Activated CD4-positive, CD25-positive, alpha-beta regulatory T cell treated with anti-CD3 and anti-CD28 coated beads, Interleukin-2, amount 50 U/mL, for 24 hours (primary cell): ENCODE data around the gene CD244.
A peak's percentile ranks its signal among the peaks of the same experiment; 100 is the strongest.
"Not testable (repeated sequence)": the region's sequence is repeated elsewhere in the genome, so short reads cannot be mapped to it uniquely, and the experiment has no call there.

Experiments used
- ATAC-seq, 2 donors: fragments of 150-1000 bp; cut with Tn5 transposase; one replicate each; pipeline ENCODE4 v1.10.0; 2021; ENCODE audit warnings: mild to moderate bottlenecking in 1 of 2, moderate library complexity in 1 of 2

CD244 gene

DNA sequence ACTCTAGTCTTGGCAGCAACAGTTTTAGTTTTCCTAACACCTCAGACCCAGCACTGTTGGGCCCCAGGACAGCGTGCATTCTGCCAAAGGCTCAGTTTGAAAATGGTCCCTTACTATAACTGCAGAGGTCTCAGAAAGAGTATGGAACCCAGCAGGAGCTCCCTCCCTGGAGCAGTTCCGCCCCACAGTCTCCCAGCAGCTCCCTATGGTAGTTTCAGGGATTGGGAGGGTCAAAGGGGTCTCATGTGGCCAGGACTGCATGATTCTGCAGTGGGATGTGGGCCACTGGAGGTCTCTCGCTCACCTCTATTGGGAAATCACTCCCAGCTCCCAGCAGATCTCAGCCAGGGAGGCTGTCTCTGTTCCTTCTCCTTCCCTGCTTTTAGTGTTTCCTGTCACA is 54.4 kb downstream of the CD244 start:
- no peak for ATAC-seq

DNA sequence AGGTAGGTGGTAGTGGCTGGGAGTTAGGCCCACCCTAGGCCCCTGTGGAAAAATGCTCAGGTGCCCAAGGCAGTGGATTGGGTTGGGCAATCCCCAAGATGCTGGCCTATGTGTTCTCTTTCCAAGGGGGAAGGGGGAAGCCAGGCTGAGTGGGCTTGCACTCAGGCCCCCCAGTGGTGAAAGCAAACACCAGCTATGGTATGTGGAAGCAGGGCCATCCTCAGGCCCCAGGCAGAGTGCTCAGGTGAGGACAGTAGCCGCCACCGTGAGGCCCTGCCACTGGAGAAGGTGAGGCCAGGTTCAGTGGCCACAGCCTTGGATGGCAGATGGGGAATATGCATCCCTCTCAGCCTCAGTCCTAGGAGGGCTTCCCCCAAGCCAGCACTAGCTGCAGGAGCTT is 54.9 kb downstream of the CD244 start:
- no peak for ATAC-seq

DNA sequence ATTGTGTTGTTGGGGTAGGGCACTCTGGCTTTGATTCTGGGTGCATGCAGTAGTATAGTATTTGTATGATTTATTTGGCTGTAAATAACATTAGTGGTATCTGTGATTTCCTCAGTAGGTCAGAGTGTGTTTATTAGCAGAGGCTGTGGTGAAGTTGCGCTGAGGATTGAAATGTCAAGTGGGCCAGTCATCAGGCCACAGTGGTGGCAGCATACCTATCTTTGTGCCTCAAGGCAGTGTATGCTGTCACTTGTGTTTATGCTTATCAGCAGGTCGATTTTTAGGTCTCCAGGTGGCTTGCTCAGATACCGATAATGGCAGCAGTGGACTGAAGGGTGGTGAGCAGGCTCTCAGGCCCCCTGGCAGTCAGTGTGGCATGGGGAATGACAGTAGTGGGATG is 55.4 kb downstream of the CD244 start:
- peak; percentile 64 to 74 for ATAC-seq

GRCh38 chr1:160806784-160807183 is 55.9 kb downstream of the CD244 start:
- no peak for ATAC-seq

GRCh38 chr1:160806109-160806665 is 56.5 kb downstream of the CD244 start:
- peak; percentile 62 to 67 for ATAC-seq

- no peak for ATAC-seq
Measured at GRCh38 chr1:160801836-160802580, 60.7 kb downstream of the CD244 start.

DNA sequence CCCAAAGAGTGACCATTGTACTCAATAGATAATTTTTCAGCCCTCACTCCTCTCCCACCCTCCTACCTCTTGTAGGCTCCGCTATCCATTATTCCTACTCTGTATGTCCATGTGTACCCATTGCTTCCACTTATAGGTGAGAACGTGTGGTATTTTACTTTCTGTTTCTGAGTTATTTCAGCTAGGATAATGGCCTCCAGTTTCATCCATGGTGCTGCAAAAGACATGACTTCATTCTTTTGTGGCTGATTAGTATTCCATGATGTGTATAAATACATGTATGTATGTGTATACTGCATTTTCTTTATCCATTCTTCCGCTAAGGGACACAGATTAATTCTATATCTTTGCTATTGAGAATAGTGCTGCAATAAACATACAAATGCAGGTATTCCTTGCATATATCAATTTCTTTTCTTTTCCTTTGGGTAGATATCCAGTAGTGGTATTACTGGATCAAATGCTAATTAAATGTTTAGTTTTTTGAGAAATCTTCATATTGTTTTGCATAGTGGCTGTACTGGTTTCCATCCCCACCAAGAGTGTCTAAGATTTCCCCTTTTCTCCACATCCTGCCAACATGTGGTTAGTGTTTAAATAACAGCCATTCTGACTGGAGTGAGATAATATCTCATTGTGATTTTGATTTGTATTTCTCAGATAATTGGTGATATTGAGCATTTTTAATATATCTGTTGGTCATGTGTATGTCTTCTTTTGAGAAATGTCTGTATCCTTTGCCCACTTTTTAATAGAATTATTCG is 61.9 kb downstream of the CD244 start:
- ATAC-seq: no peak

DNA sequence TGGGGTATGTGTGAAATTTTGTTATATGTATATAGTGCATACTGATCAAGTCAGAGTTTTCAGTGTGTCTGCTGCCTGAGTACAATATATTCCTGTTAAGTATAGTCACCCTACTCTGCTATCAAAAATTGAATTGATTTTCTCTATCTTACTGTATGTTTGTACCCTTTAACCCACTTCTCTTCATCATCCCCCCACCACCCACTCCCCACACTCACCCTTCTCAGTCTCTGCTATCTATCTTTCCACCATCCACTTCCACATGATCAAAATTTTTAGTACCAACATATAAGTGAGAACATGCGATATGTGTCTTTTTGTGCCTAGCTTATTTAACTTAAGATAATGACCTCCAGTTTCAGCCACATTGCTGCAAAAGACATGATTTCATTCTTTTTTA is 62.5 kb downstream of the CD244 start:
- no peak for ATAC-seq

GRCh38 chr1:160799641-160800040 is 63.0 kb downstream of the CD244 start:
- no peak for ATAC-seq

GRCh38 chr1:160798439-160798838 is 64.2 kb downstream of the CD244 start:
- ATAC-seq: no peak

DNA sequence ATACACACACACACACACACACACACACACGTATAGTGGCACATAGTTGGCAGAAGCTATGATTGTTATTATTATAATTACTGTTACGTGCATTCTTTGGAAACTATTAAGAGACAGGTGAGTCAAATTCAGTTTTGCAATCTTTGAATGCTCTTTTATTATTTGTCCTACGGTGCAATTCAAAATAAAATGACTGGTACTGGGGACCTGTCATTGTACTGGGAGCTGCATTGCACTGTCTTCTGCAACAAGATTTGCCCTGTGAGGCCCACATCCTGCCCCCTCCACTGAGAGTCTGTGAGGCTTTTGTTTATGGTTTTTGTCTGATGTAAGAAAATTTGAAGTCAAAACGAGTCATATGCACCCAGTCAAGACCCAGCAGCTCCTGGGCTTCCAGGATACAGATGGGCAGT is 64.8 kb downstream of the CD244 start:
- peak; percentile 65 to 66 for ATAC-seq

- ATAC-seq: no peak
Measured at GRCh38 chr1:160797271-160797709, 65.4 kb downstream of the CD244 start.

- peak; percentile 90 to 93 for ATAC-seq
Measured at GRCh38 chr1:160795951-160796383, 66.7 kb downstream of the CD244 start, which contains the start of gene LY9. Gene LY9 (plus strand): TSS chr1:160796174. CDS start chr1:160796188, 14 bp downstream.

- no peak for ATAC-seq
Measured at GRCh38 chr1:160794376-160794775, 68.3 kb downstream of the CD244 start.

DNA sequence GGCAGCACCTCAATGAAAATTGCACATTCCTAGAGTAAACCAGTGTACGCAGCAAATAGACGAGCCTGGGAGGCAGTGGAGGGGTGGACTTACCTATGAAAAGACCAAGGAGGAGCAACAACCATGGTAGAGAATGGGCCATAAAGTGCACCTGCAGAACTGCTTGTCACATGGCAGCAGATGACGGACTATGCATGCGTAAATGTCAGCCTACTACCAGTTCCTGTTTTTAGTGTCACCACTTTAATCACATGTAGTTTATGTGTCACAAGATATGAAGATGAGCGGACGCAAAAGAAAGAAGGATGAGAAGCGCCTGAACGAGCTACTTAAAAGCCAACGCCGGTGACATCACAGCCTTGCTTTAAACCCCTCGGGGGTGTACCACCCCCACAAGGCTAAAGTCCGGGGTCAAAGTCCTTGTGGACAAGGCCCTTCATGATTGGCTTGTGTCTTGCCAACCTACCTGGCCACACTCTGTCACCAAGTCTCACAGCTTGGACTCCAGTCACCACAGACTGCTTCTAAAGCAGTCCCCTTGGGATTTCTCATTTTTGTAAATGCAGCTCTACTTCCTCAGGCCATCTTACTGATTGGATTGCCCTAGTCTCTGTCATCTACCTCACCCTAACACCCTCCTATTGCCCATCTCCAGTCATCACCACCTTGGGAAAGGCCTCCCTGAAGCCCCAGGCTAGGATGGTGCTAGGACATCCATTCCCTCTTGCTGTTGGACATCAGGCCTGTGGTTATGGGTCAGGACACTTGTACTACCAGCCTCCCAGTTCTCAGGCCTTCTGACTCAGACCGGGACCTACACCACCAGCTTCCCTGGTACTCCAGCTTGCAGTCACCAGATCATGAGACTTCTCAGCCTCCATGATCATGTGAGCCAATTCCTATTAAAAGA is 72.7 kb downstream of the CD244 start:
- ATAC-seq: peak; percentile 71 to 73

- peak in 1 of 2 donors; percentile 17 for ATAC-seq
Measured at GRCh38 chr1:160789051-160789701, 73.5 kb downstream of the CD244 start.

DNA sequence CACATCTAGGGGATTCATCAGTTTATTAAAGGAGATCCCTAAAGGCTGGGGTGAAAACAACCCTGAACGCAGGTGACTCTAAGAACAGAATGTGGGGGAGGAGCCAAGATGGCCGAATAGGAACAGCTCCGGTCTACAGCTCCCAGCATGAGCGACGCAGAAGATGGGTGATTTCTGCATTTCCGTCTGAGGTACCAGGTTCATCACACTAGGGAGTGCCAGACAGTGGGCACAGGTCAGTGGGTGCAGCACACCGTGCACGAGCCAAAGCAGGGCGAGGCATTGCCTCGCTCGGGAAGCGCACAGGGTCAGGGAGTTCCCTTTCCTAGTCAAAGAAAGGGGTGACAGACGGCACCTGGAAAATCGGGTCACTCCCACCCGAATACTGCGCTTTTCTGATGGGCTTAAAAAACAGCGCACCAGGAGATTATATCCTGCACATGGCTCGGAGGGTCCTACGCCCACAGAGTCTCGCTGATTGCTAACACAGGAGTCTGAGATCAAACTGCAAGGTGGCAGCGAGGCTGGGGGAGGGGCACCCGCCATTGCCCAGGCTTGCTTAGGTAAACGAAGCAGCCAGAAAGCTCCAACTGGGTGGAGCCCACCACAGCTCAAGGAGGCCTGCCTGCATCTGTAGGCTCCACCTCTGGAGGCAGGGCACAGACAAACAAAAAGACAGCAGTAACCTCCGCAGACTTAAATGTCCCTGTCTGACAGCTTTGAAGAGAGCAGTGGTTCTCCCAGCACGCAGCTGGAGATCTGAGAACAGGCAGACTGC is 79.5 kb downstream of the CD244 start:
- ATAC-seq: not testable (repeated sequence)

GRCh38 chr1:160781914-160782689 is 80.6 kb downstream of the CD244 start:
- ATAC-seq: peak; percentile 55 to 79

DNA sequence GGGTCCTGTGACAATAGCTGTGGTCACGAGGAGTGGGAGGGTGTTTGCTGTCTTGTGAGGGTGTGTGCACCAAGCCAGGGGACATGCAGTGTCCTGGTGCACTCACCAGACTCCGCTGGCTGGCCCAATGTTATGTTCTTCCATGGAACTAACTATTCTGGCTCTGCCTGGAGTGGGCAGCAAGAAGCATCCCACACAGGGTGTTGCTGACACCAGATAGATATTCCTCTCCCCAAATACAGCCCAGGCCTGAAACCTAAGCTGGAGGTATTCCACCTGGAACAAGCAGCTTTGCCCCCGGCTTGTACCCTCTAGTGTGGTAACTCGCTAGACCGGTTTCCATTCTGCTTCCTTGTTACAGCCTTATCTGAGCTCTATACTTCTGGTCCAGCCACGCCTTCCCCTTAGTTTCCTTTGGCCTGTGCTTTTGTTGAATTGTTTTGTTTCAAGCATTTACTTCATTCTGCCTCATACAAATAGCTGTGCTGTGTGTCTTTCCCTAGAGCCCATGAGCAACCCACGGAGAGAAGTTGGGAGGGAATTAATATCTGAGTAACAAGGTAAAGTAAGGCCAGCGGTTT is 81.4 kb downstream of the CD244 start:
- ATAC-seq: no peak

DNA sequence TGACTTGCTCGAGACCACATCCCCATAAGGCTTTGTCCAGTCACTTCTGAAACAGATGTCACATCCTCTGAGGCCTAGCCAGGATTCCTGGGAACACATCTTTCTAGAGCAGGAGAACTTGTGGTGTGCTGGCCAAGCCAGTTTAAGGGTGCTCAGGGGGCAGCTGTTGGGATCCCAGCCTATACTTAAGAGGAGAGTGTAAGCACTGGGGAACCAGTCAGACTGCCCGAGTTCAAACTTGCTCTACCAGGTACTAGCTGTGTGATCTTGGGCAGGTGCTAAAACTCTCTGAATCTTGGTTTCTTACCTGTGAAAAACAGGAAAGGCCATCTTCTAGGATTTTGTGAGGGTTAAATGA is 82.3 kb downstream of the CD244 start:
- ATAC-seq: no peak
